Measurements from ENCODE around the gene MAP1B.

GRCh38 chr5:72121052-72121779 is 13.9 kb downstream of the MAP1B start:
- TF ChIP-seq CTCF (IDR thresholded peaks at IDR 0.05; ENCODE audit: poor library complexity) = no peak
- no peak for TF ChIP-seq EZH2 (IDR thresholded peaks at IDR 0.05; ENCODE audit: borderline replicate concordance)
- TF ChIP-seq EZH2phosphoT487 (IDR thresholded peaks at IDR 0.05; ENCODE audit: low read depth, severe bottlenecking, unreplicated experiment) = no peak

Measured in hepatocyte (in vitro differentiated cells).